ENCODE measurements around the gene ZFYVE28. TPM values are rescaled to one million over a fixed set of nuclear protein-coding genes. Genes with fewer than 3 reads are reported as not detected.
A peak's percentile ranks its signal among the peaks of the same experiment; 100 is the strongest.

Gene ZFYVE28
- total RNA-seq, 1 donor from 2014 or later = 16.6 TPM

- no peak overlapping the region for H3K4me3 ChIP-seq
- H3K4me1 ChIP-seq = no peaks in the 10 kb centered on the region
- H3K27me3 ChIP-seq = peaks cover 19% of the 10 kb centered on the region
- H3K27ac ChIP-seq = no peak overlapping the region
- TF ChIP-seq CTCF (IDR thresholded peaks at IDR 0.05) = no peak
- H3K36me3 ChIP-seq = no peaks in the 10 kb centered on the region
- ATAC-seq (no peak), DNase-seq (no peak)
- intact Hi-C loops (cut with DNase I) = loop anchor here (10.0 kb wide), 1 partner anchor 188 kb away; no protein-coding TSS in a partner anchor
- no peaks in the 10 kb centered on the region for H3K9me3 ChIP-seq
Measured at GRCh38 chr4:2423066-2423465, 4.6 kb upstream of the ZFYVE28 start.

GRCh38 chr4:2421928-2422327 is 3.5 kb upstream of the ZFYVE28 start:
- Histone ChIP-seq H3K9me3 (no peaks in the 10 kb centered on the region), H3K4me1 (peaks cover 3% of the 10 kb centered on the region), H3K36me3 (no peaks in the 10 kb centered on the region), H3K4me3 (no peak overlapping the region), H3K27me3 (peaks cover 19% of the 10 kb centered on the region), H3K27ac (no peak overlapping the region)
- intact Hi-C loops (cut with DNase I) = loop anchor here (10.0 kb wide), 1 partner anchor 187 kb away; no protein-coding TSS in a partner anchor
- no peak for TF ChIP-seq CTCF (IDR thresholded peaks at IDR 0.05)
- peak; percentile 49 for DNase-seq
- no peak for ATAC-seq

GRCh38 chr4:2419814-2420213 is 1.4 kb upstream of the ZFYVE28 start:
- Histone ChIP-seq H3K9me3 (no peaks in the 10 kb centered on the region), H3K4me1 (peaks cover 3% of the 10 kb centered on the region), H3K27ac (no peak overlapping the region), H3K27me3 (peaks cover 19% of the 10 kb centered on the region), H3K36me3 (no peaks in the 10 kb centered on the region), H3K4me3 (no peak overlapping the region)
- intact Hi-C loops (cut with DNase I) = loop anchor here (10.0 kb wide), 1 partner anchor 185 kb away; no protein-coding TSS in a partner anchor
- no peak for ATAC-seq
- TF ChIP-seq CTCF (IDR thresholded peaks at IDR 0.05) = no peak
- peak; percentile 65 for DNase-seq

- Histone ChIP-seq H3K9me3 (no peaks in the 10 kb centered on the region), H3K27ac (peak within 1 kb of the TSS; percentile 75), H3K4me3 (peak within 1 kb of the TSS; percentile 61), H3K4me1 (peaks cover 11% of the 10 kb centered on the region), H3K27me3 (peaks cover 19% of the 10 kb centered on the region), H3K36me3 (no peaks in the 10 kb centered on the region)
- peak; percentile 100 for DNase-seq
- peak; percentile 97 for ATAC-seq
- intact Hi-C loops (cut with DNase I) = no loop called here
- no peak for TF ChIP-seq CTCF (IDR thresholded peaks at IDR 0.05)
Measured at GRCh38 chr4:2418650-2419571, 466 bp upstream of the ZFYVE28 start, which contains the start of gene CFAP99. CFAP99 (plus strand) TSS chr4:2418955.

- DNase-seq = peak; percentile 68
- H3K27ac ChIP-seq = peak overlapping the region; percentile 60
- no peak for TF ChIP-seq CTCF (IDR thresholded peaks at IDR 0.05)
- no peaks in the 10 kb centered on the region for H3K36me3 ChIP-seq
- peaks cover 14% of the 10 kb centered on the region for H3K27me3 ChIP-seq
- intact Hi-C loops (cut with DNase I) = no loop called here
- no peaks in the 10 kb centered on the region for H3K9me3 ChIP-seq
- H3K4me3 ChIP-seq = peak overlapping the region; percentile 61
- H3K4me1 ChIP-seq = peaks cover 28% of the 10 kb centered on the region
- ATAC-seq = no peak
Measured at GRCh38 chr4:2417226-2417764, 1.1 kb downstream of the ZFYVE28 start.
